ENCODE data around the gene ZNF236. TPM values are rescaled to one million over a fixed set of nuclear protein-coding genes. Genes with fewer than 3 reads are reported as not detected.

Gene ZNF236
- total and polyA plus RNA-seq, 2 of the 13 experiments (the other 11 are each of a cell fraction or from before 2014, with no cell fraction given): 3.0 to 7.2 TPM

GRCh38 chr18:76973520-76974266 lies 151.3 kb downstream of the ZNF236 start:
- ChIA-PET POLR2A (no interaction called here), CTCF (ENCODE audit: low intra/inter-chr PET ratio, low total read pairs) (no interaction called here)
- no peak for DNase-seq (ENCODE audit: low spot score)

DNA sequence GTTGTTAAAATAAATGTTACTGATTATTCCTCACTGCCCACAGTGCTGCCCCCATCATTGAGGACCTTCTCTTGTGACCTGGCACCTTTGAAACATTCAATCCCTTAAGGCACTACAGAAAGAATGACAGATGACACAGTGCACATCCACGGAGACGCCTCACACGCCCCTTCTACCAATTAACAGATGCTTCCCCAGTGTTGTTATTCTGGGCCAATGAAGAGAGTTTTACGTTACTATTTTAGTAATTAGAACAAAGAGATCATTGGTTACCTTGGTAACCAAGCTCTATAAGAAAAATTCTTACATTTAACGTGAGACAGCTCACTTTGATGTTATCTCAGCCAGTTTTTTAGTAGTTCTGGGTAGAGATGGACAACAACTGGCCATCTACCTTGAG lies 152.0 kb downstream of the ZNF236 start:
- no TSS peak for BruUV-seq (replicated peaks)
- no peak for FAIRE-seq
- Histone ChIP-seq H3K27me3 (ENCODE audit: control insufficient read depth in 1 of 2, insufficient read depth in 2 of 2, low read length in 2 of 2) (no peaks in the 10 kb centered on the region), H3K4me3 (replicated peaks in 1 of 3; ENCODE audit: insufficient read depth in 1 of 3, low read depth in 2 of 3, low read length in 3 of 3) (no peak overlapping the region), H3K9ac (ENCODE audit: insufficient read depth, low read depth, low read length) (no peak overlapping the region), H3K4me2 (ENCODE audit: low read depth, low read length) (no peak overlapping the region), H3K4me1 (ENCODE audit: insufficient read depth, low read length) (no peaks in the 10 kb centered on the region), H4K20me1 (ENCODE audit: insufficient read depth, low read length) (no peaks in the 10 kb centered on the region), H3K36me3 (replicated peaks in 1 of 2; ENCODE audit: control insufficient read depth in 1 of 2, insufficient read depth in 2 of 2, low read length in 2 of 2) (no peaks in the 10 kb centered on the region; a peak in 2 of 5 replicates), H3K79me2 (ENCODE audit: insufficient read depth, low read length) (no peaks in the 10 kb centered on the region), H2AFZ (ENCODE audit: low read length) (no peak overlapping the region), H3K9me3 (ENCODE audit: low read length) (no peaks in the 10 kb centered on the region), H3K27ac (ENCODE audit: extremely low read length, insufficient read depth, low read length) (no peak overlapping the region)
- in situ Hi-C loops (cut with HindIII; ENCODE audit: extremely low pct_ligation_motif_present, low pct_unique_long_range_greater_than_20kb) (no loop called here), intact Hi-C loops (cut with micrococcal nuclease; ENCODE audit: unreplicated experiment) (no loop called here)
- ChIA-PET CTCF (ENCODE audit: low intra/inter-chr PET ratio, low total read pairs) (no interaction called here), POLR2A (no interaction called here)
- no peak for ATAC-seq
- DNase-seq (ENCODE audit: low spot score): no peak
- WGBS (ENCODE audit: low lambda C conversion rate): 97% methylated on average over 5 of the region's 5 CpGs
- TF ChIP-seq MED8 (CRISPR knock-in tag; IDR thresholded peaks at IDR 0.05; ENCODE audit: insufficient replicate concordance) (no peak), RORA (CRISPR knock-in tag; IDR thresholded peaks at IDR 0.05) (no peak), MAZ (IDR thresholded peaks at IDR 0.05; ENCODE audit: borderline replicate concordance, low read depth, low read length) (no peak), MAZ (CRISPR knock-in tag; IDR thresholded peaks at IDR 0.05; ENCODE audit: low read depth) (no peak), THAP9 (CRISPR knock-in tag; IDR thresholded peaks at IDR 0.05; ENCODE audit: borderline replicate concordance) (no peak), MAX (IDR thresholded peaks at IDR 0.05) (no peak), HMGA1 (CRISPR knock-in tag; conservative IDR thresholded peaks at IDR 0.05) (no peak)
- TF ChIP-seq, protein P1, sequence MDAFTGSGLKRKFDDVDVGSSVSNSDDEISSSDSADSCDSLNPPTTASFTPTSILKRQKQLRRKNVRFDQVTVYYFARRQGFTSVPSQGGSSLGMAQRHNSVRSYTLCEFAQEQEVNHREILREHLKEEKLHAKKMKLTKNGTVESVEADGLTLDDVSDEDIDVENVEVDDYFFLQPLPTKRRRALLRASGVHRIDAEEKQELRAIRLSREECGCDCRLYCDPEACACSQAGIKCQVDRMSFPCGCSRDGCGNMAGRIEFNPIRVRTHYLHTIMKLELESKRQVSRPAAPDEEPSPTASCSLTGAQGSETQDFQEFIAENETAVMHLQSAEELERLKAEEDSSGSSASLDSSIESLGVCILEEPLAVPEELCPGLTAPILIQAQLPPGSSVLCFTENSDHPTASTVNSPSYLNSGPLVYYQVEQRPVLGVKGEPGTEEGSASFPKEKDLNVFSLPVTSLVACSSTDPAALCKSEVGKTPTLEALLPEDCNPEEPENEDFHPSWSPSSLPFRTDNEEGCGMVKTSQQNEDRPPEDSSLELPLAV (CRISPR knock-in tag; conservative IDR thresholded peaks at IDR 0.05; ENCODE audit: low read depth): no peak

More at GRCh38 chr18:76973520-76974266, 151.3 kb downstream of the ZNF236 start:
- Histone ChIP-seq H3K27me3 (ENCODE audit: control insufficient read depth in 1 of 2, insufficient read depth in 2 of 2, low read length in 2 of 2) (no peaks in the 10 kb centered on the region), H3K4me2 (ENCODE audit: low read depth, low read length) (no peak overlapping the region), H3K79me2 (ENCODE audit: insufficient read depth, low read length) (no peaks in the 10 kb centered on the region), H3K36me3 (replicated peaks in 1 of 2; ENCODE audit: control insufficient read depth in 1 of 2, insufficient read depth in 2 of 2, low read length in 2 of 2) (peaks cover 0 to 4% of the 10 kb centered on the region in 2 experiments; a peak in 3 of 5 replicates), H2AFZ (ENCODE audit: low read length) (no peak overlapping the region), H3K4me3 (replicated peaks in 1 of 3; ENCODE audit: insufficient read depth in 1 of 3, low read depth in 2 of 3, low read length in 3 of 3) (no peak overlapping the region), H3K4me1 (ENCODE audit: insufficient read depth, low read length) (no peaks in the 10 kb centered on the region), H3K9me3 (ENCODE audit: low read length) (no peaks in the 10 kb centered on the region), H4K20me1 (ENCODE audit: insufficient read depth, low read length) (no peaks in the 10 kb centered on the region), H3K27ac (ENCODE audit: extremely low read length, insufficient read depth, low read length) (no peak overlapping the region), H3K9ac (ENCODE audit: insufficient read depth, low read depth, low read length) (no peak overlapping the region)
- BruUV-seq (replicated peaks): no TSS peak
- TF ChIP-seq RBFOX2 (IDR thresholded peaks at IDR 0.05; ENCODE audit: low read depth, low read length) (no peak), ZNF335 (CRISPR knock-in tag; IDR thresholded peaks at IDR 0.05) (no peak)
- WGBS (ENCODE audit: low lambda C conversion rate): 93% methylated on average over 16 of the region's 20 CpGs
- in situ Hi-C loops (cut with HindIII; ENCODE audit: extremely low pct_ligation_motif_present, low pct_unique_long_range_greater_than_20kb) (no loop called here), intact Hi-C loops (cut with micrococcal nuclease; ENCODE audit: unreplicated experiment) (no loop called here)
- ATAC-seq: no peak
- no peak for FAIRE-seq
